GM18517 (cell line): ENCODE results near the gene SCN4A.
"Not testable (repeated sequence)": the region's sequence is repeated elsewhere in the genome, so short reads cannot be mapped to it uniquely, and the experiment has no call there.

Experiments
- ATAC-seq: cut with Tn5 transposase; IDR thresholded peaks from one replicate; pipeline ENCODE4 v1.9.1; 2021; ENCODE audit warnings: mild to moderate bottlenecking, moderate library complexity; ENCODE audit not compliant: unreplicated experiment

SCN4A gene

DNA sequence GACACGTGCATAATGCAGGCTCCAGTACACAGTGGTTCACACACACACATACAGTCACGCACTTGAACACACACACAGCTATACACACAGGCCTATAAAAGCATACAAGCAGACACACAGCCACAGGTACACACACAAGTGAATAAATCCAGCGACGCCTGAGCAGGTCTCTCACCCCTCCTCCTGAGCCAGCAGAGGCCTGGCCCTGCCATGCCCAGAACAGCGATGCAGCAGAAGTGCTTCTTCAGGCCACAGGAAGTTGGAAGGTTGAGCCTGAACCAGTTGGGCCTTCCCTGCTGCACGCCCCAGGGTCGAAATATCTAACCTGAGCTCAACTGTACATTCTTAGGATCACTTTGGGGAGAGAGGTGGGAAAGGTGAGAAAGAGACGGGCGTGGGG is 33.3 kb downstream of the SCN4A start:
- no peak for ATAC-seq

DNA sequence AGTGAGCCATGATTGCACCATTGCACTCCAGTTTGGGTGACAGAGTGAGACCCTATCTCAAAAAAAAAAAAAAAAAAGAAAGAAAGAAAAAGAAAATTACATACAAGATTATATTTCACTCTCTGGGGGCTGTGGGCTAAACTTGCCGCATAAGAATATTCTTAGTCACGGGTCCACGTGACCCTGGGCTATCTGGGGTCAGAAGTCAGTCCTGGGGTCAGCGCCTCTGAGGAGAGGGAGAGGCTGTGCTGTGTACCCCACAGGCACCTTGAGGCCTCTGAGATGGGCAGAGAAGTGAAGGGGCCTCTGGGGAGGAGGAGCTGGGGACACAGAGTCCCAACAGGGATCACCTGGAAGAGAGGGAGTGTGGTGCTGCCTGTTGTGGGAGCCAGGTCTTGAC is 34.8 kb downstream of the SCN4A start:
- ATAC-seq, result no peak

DNA sequence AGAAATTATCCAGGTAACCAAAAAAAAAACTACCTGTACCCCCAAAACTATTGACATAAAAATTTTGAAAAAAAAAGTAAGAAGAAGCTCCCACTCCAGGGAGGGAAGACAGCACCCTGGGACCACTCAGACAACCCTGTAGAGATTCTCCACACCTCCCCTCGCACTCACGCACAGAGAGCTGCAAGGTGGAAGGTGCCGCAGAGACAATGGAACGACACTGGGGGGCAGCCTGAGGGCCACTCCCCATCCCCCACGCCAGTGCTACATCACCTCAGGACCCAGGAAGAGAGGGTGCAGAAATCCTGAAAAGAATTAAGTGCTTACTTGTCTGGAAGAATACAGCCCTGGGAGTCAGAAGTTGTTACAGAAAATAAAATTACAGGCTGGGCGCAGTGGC is 35.4 kb downstream of the SCN4A start:
- ATAC-seq, result no peak

DNA sequence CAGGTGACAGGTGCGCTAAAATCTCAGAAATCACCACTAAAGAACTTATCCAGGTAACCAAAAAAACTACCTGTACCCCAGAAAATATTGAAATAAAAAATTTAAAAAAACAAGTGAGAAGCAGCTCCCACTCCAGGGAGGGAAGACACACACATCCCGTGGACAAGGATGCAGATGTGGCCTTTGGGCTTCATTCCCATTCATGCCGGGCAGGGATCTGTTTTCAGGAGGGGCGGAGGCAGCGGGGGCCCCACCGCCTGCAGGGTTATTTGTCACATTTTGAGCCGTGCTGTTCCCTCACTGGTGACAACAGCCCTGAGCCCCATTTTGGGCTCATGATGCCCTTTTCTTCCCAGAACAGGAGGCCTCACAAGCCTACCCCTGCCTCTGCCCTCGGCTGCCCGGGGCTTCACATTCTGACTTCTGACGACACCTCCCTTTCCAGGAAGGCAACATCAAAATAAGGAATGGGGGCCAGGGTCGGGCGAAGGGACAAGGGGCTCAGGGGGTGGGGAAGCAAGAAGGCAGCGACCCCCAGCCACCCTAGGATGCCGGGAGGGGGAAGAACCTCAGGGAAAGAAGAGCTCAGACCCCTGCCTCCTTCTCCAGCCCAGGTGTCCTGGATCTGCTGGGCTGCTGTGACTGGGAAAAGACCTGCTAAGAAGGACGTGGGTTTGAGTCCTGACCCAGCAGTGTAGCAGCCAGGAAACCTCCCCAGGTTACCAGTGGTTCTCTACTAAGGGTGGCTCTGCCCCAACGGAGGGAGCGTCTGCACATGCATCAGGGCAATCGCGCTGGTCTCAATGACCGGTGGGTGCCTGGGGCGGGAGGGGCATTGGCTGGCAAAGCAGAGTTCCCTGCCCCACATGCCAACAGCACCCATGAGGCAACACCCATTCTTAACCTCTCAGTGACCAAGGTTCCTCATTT is 38.3 kb downstream of the SCN4A start:
- no peak for ATAC-seq

DNA sequence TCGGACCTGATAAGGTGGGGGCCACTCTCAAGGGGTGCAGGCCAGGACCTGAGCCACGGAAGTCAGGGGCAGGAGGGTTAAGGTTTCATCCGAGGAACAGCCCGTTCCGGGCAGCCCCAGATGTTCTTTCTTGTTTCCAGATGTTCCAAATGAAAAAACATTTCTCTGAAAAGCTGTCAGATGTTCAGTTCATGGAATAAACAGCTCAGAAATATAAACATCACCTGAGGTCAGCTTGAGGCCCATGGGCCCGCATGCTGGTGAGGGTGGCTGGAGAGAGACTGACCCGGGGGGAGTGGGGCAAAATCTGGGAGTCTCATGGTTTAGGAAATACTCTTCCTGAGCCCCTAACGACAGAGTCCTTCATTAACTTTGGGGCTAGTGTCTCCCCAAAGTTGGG is 39.1 kb downstream of the SCN4A start:
- ATAC-seq, result no peak

DNA sequence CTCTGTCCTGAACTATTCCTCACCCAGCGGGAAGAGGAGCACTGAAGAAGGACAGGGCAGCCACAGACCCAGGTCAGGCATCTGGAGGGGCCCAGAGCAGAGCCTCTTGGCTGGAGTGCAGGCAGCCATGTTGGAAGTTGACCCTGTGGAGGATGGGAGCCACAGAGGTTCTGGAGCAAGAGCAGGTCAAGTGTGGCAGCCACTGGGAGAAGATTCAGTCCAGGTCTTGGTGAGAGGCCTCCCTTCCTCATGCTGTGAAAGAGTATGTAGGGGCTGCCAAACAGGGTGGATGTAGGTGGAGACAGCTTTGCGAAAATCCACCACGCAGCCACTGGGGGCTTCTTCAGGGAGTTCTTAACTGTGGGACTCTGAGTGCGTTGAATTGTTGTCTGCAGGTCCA is 40.0 kb downstream of the SCN4A start:
- no peak for ATAC-seq

DNA sequence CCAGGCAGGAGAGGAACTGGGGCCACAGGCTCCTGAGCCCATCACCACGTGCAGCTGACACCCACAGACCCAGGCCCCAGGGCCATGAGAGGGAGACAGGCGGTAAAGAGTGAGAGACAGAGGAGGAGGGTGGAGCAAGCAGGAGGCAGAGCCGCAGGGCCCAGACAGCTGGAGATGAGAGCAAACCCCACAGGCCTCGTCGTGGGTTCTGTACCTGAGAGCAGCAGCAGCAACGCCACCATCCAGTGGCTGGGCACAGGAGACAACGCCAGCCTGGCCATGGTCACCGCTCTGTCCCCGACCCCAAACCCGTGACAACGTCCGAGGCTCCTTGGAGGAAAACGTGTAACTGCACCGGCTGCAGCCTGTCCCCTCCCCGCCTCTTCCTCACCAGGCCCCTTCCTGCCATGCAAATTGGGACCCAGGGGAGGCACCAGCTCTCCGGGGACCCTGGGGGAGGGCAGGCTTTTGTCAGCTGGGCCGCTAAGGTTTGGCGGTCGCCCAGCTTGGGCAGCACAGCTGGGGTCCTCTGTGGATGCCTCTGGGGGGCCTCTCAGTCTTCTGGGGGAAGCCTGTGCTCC is 40.6 kb downstream of the SCN4A start, which contains the start of gene CD79B:
CD79B (minus strand) TSS at position 351 of the 581 bp plus-strand sequence; CDS start at position 281, 70 bp downstream.
- ATAC-seq, result peak; percentile 64

DNA sequence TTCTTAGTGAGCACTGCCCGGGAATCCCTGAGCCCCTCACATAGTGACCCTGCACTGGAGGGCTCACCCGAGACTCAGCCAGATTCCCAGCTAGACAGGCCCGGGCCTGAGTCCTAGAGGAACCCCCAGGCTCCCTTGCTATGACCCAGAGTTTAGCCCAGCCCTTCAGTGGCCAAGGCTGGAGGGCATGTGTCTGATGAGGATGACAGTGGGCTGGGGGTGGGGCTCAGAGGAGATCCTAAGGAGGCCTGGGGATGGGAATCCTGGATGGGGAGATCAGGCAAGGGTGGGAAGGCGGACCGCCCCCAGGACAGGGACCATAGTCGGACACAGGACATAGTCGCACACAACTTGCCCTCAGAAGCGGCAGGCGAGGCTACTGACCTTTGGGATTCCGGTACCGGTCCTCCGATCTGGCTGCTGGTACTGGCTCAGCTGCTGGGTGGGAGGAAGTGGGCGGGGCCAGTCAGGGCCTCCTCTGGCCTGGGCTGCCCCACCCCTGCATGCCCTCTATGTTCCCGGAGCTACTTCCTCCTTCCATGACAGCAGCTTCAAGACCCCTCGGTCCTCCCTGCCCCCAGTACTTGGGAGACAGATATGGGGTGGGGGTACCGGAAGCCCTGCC is 41.7 kb downstream of the SCN4A start:
- no peak for ATAC-seq

DNA sequence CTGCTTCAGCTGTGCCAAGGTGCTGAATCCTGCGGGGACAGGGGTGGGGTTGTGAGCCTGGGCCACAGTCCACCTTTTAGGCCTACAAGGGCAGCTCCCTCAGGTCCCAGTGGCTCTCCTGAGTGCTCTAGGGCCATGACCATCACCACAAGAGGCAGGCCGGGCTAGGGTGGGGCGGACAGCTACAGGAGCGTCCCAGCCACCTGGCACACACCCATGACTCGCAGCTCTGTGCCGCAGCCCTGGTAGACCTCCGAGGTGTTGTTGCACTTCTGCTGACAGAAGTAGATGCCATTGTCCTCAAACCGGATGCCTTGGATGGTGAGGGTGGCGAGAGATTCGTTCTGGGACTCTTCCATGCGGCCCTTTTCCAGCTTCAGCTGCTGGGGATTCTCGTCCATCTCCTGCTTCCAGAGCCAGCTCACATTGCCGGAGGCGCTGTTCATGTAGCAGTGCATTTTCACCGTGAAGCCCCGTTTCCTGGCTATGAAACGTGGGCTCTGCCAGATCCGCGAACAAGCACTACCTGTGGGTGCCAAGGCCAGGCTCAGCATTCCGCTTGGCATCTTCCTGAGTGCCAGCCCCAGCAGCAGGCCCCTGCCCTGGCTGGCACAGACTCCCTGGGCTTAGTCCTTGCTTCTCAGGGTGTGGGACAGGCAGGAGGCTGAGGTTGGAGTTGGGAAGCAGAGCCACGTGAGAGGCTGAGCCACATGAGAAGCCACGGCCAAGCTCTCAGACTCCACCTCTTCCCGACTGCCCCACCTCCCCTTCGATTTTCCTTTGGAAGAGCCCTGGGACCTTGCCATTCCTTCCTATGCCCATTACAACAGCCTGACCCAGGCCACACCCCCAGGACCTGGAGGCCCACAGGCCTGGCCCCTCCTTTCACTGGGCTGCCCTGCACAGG is 42.6 kb downstream of the SCN4A start:
- no peak for ATAC-seq

DNA sequence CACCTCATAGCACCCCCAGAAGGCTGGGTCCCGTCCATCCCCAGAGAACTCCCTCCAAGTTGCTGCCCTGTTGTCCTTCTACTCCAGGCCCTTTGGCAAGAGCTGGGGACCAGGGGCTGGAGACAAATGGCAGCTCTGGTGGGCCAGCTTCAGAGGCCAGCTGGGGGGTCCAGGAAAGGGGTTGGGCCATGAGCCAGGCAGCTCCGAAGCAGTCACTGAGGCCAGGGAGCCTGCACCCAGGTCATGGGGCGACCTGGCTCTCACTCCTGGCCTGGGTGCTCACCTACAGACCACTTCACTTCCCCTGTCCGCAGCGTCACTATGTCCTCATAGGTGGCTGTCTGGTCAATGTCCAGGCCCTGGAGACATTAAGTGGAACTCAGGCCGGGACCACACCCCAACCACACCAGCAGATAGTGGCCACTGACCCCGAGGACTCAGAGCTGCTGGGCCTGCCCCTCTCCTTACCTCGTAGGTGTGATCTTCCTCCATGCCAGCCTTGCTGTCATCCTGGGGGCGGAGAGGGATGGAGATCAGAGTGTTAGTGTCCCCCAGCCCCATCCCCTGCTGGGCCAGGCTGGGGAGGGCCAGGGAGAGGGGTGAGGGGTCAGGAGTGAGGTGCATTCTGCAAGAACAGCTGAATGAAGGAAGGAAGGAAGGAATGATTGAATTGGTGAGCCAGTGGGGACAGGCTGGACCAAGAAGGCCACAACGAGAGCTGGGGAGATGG is 43.6 kb downstream of the SCN4A start:
- no peak for ATAC-seq

DNA sequence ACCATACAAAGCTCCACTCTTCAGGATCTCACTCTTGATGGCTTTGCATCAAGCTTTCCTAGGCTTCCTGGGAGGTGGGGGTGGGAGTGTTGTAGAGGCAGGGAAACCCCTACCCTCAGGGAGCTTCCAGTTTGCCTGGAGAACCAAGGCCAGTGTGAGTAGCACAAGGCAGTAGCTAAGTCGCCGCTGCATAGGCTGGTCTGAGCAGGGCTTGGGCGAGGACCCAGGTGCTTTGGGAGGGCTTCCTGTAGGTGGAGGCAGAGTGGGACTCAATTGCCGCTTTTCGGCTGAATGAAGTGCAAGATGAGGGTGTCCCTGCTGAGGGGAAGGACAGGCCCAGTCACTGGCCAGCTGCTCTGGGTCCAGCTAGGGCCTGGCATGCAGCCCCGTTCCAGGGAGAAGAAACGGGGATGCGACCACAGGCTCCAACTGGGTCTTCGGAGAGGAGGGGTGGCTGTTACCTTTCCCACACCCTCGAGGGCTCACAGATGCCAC is 44.5 kb downstream of the SCN4A start:
- no peak for ATAC-seq

DNA sequence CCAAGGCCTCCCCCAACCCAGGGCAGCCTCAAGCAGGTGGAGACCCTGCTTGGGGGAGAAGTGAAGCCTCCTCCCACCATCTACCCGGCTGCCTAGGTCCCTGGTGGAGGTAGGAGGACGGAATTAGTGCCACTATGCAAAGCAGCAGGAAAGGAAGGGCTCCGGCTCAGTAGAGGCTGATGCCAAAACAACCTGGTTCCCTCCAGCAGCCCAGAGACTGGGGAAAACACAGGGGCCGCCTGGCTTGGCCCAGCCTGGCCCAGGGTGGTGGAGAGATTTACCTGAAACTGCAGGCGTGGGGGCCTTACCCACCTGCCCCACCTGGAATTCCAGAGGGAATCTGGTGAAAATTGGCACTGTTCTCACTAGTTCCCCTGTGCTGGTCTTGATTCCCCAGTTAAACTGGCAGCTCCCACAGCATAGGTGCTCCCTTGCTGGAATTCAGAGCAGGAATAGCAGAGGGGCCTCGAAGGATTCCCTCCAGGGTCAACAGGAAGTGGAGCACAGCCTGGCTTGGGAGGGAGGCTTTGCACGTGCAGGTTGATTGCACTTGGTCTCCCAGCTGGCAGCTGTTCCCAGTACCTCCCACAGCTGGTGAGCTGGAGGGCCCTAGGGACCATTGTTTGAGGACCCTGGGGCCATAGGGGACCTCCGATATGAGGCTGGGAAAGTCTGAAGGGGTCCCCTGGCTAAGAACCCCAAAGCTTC is 45.1 kb downstream of the SCN4A start:
- no peak for ATAC-seq

DNA sequence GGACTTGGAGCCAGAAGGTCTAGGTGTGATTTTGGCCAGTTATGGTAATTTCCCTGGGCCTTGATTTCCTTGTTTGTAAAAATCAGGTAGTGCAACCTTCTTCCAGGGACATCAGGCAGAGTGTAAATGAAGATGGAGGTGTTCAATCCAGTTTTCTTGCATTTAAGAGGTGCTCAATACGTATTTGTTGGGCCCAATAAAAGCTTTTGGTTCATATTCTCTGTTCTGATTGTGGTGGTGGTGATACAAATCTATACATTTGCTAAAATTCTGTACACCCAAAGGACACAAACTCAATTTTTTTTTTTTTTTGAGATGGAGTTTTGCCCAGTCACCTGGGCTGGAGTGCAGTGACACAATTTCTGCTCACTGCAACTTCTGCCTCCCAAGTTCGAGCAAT is 46.6 kb downstream of the SCN4A start:
- no peak for ATAC-seq

DNA sequence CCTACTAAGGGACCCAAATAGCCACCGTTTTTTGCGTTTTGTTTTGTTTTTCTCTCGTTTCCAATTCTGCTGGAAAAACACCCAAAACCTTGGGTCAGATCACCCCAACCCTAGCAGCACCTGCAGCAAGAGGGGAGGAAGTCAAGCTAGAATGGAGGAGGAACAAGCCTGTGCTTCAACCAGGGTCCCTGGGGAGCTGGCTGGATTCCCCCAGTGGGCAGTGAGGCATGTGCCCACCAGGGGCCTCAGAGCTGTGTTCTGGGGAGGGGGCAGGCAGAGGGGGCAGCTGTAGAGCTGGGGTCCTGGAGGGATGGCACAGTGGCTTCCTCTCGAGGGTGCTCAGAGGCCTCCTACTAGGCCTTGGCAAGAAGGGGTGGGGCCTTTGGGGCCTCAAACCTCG is 47.1 kb downstream of the SCN4A start:
- no peak for ATAC-seq

DNA sequence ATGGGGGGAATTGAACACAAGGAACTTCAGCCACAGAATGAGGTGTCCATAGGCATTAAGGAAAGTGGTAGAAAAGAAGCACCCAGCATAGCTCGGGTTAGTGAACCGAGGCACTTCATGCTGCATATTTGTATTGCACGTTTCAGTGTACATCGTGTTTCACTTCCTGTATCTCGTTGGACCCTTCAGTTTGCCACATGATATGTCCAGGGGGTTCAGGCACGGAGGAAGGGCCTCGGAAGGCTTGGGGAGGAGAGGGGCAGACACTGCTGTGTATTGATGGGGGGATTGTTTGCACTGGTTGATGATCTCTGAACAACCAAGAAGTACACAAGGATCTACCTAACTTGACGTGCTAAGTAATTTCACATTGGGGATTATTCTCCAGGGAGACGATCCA is 50.3 kb downstream of the SCN4A start:
- peak; percentile 46 for ATAC-seq

DNA sequence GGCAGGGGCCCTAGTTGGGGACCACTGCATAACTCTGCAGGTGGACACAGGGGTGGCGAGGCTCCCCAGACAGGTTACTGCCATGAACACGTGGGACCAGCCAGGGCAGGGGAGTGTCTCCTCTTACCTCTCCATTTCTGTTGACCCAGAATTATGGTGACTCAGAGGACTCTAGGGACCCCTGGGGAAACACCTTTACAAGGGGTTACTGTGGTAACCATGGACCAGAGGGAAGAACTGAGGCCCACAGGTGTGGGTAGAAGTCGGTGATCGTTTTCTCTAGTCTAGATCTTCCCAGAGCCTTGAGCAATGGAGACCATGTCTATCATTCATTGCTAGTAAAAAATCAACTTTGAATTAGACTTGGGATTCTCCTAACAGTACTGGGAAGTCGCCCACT is 51.9 kb downstream of the SCN4A start:
- not testable (repeated sequence) for ATAC-seq

DNA sequence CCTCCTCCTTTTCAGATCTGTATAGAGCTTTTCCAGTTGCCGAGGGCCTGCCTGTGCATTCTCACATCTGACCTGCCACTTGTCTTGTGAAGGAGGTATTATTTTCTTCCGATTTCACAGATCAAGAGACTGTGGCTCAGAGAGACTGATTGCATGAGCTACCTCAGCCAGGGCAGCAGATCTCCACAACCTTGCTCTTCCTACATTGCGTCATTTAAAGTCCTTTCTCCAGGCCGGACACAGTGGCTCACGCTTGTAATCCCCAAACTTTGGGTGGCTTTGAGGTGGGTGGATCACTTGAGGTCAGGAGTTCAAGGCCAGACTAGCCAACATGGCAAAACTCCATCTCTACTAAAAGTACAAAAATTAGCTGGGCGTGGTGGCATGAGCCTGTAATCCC is 52.7 kb downstream of the SCN4A start:
- not testable (repeated sequence) for ATAC-seq

DNA sequence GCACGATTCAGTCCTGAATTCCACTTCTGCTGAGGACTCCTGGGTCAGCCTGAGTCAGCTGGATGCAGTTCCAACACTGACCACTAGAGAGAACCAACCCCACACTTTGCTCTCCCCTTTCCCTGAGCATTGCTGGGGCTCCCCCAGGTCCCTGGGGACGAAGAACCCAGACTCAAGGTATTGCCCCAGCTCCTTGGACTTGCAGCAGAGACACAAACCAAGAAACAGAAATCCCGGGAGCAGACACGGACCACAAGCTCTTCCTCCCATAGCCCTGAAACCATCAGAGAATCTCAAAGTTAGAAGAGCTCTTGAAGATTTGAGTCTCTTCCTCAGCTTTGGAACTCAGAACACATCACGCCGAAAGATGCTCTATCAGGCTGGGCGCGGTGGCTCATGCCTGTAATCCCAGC is 53.4 kb downstream of the SCN4A start:
- ATAC-seq, result peak; percentile 56

DNA sequence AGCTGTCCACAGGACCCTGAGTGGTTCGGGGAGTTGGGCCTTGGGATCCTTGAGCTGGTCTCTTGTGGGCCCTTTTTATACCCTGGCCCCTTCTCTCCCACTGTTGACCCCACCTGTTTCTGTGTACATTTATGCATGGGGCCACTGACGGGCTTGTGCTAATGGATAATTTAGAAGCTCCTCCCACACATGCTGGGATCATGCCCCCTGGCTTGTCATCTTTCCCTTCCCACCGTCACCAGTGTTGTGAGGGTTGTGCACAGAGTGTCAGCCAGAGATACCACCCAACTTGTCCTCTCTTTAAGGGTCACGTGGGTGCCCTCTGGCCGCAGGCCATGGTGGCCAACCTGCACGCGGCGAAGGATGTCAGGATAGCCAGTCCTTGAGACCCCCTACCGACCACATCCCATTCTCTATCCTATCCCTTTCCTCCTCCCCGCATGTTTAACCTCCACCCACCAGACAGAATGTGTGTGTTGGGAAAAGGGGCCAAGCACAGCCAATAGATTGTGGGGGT is 53.9 kb downstream of the SCN4A start, which contains the start of gene GH1:
GH1 (minus strand) TSS at position 51 of the 517 bp plus-strand sequence. CDS start 63 bp downstream, outside the sequence.
- not testable (repeated sequence) for ATAC-seq
